HepG2 (cell line): ENCODE measurements around the gene CDK14.

ENCODE experiments used
- CAMTA2 ChIP-seq: sonication (generic); formaldehyde crosslinking; IDR thresholded peaks from 2 replicates; pipeline ENCODE4 v1.4.0; 2020; ENCODE audit warnings: mild to moderate bottlenecking, missing genetic modification reagents, borderline replicate concordance
- CTCF ChIP-seq: sonication (generic); formaldehyde crosslinking; IDR thresholded peaks from 2 replicates; pipeline ENCODE4 v1.5.0; 2020; ENCODE audit warnings: mild to moderate bottlenecking, missing genetic modification reagents, moderate library complexity
- ETS1 ChIP-seq: sonication (generic); formaldehyde crosslinking; IDR thresholded peaks from 2 replicates; pipeline ENCODE4 v1.4.0; 2020; ENCODE audit warnings: missing genetic modification reagents
- GTF3A ChIP-seq: sonication (generic); formaldehyde crosslinking; conservative IDR thresholded peaks from 2 replicates; pipeline ENCODE4 v1.4.0; 2020; ENCODE audit warnings: mild to moderate bottlenecking, missing genetic modification reagents
- KLF6 ChIP-seq: IDR thresholded peaks from 2 replicates; pipeline ENCODE4 v1.8.0; 2016; ENCODE audit warnings: missing biosample characterization, missing genetic modification reagents
- PCBP1 ChIP-seq: fragments of 200-400 bp; formaldehyde crosslinking; IDR thresholded peaks from 2 replicates; pipeline ENCODE4 v1.6.1; 2017; ENCODE audit warnings: mild to moderate bottlenecking, low read depth, low read length, borderline replicate concordance
- ZNF615 ChIP-seq: sonication (generic); formaldehyde crosslinking; IDR thresholded peaks from 2 replicates; pipeline ENCODE4 v1.5.0; 2020; ENCODE audit warnings: mild to moderate bottlenecking, missing genetic modification reagents, borderline replicate concordance
- ZNF616 ChIP-seq: sonication (generic); formaldehyde crosslinking; IDR thresholded peaks from 2 replicates; pipeline ENCODE4 v1.5.0; 2020; ENCODE audit warnings: low read depth, mild to moderate bottlenecking, missing genetic modification reagents

DNA sequence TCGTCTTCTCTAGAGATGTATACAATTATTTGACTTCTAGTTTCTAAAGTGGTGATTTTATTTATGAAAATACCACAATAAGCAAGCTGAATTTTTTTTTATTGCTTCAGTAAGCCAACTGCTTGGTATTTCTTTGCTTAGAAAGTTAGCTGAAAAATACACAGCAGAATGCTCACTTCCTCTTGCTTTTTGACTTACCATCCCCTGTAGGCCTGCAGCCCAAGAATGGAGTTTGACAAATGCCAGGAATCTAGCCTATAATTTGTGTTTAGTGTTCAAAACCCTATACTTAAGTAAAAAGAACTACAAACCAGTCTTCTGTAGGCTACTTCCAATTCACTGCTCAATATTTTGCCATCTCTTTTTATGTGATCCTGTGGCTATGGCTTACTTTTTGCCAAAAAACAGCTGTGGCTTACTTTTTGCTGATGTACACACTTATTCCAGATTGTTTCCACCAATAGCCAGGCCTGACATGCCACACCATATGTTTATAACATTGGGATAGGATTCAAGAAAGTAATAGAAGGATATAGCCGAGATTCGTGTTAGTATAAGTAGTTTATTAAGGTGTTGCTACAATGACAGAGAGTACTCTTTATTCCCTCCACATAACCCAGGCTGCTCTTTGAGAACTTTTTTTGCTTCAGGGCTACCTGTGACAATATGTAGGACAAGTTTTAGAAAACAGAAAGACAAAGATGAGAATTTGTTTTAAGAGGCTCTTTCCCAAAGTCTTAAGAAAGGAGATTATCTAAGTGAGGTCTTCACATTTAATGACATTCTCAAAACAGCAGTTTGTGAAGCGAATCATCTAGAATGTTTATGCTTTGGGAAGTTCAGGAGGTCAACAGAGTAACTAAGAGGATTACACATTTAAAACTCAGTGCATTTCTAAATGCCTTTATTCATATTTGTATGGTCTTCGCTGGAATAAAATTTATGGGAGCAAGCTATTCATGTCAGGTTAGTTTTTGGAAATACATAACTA lies 404.2 kb downstream of the CDK14 start:
- TF ChIP-seq CAMTA2 (no peak), GTF3A (CRISPR knock-in tag) (no peak), KLF6 (no peak), ZNF615 (CRISPR knock-in tag) (no peak), ETS1 (no peak), PCBP1 (no peak), CTCF (CRISPR knock-in tag) (no peak), ZNF616 (no peak)
